GM19463 (cell line): ENCODE data around the gene PIP5KL1.

Experiments used
- ATAC-seq: cut with Tn5 transposase; IDR thresholded peaks from one replicate; pipeline ENCODE4 v1.9.1; 2021; ENCODE audit warnings: mild to moderate bottlenecking, moderate library complexity; ENCODE audit not compliant: unreplicated experiment

The PIP5KL1 gene, protein sequence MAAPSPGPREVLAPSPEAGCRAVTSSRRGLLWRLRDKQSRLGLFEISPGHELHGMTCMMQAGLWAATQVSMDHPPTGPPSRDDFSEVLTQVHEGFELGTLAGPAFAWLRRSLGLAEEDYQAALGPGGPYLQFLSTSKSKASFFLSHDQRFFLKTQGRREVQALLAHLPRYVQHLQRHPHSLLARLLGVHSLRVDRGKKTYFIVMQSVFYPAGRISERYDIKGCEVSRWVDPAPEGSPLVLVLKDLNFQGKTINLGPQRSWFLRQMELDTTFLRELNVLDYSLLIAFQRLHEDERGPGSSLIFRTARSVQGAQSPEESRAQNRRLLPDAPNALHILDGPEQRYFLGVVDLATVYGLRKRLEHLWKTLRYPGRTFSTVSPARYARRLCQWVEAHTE

DNA sequence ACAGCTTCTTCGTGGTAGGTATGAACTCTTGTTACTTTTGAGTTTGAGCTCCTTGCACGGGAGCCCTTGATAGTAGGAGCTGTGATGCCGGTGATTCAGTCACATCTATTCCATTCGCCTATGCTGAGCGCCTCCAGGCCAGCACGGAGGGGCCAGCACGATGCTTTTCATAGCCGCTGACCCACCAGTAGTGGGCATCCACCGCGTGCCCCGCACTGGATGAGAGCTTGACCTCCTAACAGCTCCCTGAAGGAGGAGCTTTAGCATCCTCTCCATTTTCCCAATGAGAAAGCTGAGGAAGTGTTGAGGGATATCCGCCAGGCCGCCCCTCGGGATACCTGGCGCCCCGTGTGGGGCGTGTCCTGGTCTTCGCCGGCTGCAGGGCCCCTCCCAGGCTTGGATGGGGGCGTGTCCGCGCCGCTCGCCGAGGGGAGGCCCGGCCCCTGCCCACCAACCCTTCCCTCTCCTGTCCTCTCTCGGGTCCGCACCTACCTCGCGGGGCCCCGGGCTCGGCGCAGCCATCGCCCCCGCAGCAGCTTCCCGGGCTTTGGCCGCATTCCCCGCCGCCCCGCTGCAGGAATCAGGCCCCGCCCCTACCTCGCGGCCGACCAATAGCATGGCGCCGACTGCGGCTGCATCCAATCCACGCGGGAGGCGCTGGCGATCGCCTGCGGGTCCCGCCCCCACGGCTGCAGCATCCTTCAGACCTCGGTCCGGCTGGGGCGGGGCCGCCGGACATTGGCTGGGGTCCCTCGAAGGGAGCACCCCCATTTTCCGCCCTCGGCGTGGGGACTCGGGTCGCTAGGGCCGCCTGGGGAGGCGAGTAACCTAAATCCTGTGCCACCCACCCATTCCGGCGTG, at the start of gene PIP5KL1:
Gene PIP5KL1, minus strand, starts transcription at position 547 of the 861 bp plus-strand sequence. Its CDS starts 25 bp downstream, at position 522.
- peak; percentile 84 for ATAC-seq

DNA sequence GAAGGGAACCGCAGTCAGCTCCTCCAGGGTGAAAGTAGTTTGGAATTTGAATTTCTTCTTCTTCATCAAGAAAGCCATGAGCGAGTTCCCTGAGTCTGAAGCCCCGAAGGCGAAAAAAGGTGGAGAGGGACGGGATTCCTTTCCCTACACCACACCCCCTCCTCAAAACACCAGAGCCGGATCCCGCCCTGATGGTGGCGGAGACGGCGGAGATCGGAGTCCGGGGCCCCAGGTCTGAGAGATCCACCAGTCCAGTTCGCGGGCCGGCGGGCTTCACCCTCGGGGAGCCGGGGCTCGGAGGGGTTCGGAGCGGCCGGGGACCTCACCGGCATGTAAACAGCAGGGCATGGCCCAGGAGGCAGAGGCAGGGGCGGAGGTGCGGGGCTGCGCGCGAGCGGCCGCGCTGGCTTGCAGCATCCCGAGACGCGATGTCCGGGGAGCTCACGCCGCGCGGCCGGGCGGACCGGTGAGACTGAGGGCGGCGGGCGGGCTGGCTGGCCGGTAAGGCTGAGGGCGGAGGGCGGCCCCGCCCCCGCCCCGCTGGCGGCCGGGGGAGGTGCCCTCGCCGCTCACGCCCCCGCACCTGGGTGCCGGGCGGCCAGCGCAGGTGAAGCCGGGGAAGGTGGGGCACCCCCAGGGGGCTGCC, 49.6 kb upstream of the PIP5KL1 start:
- peak; percentile 20 for ATAC-seq

DNA sequence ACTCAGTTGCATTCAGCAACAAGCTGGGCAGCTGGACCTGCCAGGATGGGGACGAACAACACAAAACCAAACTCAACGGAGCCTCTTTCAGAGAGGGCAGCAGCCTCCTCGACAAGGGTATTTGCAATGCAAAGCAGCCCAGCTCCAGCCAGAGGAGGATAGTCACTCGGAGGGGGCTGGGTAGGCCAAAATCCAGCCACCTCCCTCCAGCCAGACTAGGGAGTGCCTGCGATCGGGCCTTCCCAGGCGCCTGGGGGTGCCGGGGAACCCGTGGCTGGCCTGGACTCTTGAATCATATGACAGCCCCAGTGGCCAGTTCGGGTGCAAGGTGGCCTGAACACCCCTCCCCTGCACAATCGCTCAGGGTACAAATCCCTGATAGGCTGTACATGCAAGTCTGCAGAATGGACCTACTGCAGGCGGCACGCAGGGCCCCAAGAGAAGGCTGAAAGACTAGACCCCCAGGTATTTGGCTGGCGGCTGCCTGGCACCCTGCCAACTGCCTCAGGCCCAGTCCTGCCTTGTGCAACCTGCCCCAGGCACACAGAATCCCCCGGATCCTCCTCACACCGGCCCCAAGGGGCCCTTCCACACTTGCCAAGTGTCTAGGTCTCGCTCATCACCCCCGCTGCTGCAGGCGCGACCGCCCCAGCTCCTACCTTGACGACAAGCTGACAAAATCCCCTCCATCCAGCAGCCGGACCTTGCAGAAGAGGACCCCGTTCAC, 48.9 kb upstream of the PIP5KL1 start:
- no peak for ATAC-seq

DNA sequence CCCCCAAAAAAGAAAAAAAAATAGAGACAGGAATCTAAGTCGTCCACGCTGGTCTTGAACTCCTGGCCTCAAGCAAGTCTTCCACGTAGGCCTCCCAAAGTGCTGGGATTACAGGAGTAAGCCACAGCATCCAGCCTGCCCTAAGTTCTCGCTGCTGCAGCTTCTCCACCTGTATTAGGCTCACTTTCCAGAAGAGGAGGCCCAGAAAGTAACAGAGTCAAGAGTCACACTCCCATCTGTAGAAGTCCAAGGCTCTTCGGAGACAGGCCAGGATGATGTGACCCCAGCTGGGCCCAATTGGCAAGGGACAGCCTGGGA, 48.4 kb upstream of the PIP5KL1 start:
- ATAC-seq, result no peak

DNA sequence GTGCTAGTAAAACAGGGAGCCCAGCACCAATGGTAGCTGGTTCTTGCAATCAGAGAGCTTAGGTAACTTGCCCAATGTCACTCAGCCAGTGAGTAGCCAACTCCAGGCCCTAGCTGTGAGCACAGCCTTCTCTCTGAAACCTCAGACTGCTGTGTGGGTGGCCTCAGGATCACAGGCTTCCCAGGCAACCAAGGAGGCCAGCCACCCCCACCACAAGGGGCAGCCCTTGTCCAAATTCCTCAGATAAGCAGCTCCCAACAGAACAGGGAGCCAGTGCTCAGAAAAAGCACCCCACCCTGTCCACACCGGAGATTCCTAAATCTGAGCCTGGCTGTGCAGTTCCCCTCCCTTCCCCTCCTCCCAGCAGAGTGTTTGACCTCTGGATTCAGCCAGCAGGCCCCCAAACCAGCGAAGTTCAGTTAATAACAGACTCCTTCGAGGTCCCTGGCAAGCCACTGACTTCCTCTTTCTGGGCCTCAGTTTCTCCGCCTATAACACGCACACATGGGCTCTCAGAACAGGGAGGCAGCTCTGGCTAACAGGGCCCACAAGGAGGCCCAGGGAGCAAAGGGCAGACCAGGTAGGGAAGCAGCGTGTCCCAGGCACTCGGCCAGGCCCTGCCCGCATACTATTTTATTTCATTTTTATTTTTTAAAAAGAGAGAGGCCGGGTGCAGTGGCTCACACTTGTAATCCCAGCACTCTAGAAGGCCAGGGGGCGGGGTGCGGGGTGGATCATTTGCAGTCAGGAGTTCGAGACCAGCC, 47.5 kb upstream of the PIP5KL1 start:
- ATAC-seq, result no peak

DNA sequence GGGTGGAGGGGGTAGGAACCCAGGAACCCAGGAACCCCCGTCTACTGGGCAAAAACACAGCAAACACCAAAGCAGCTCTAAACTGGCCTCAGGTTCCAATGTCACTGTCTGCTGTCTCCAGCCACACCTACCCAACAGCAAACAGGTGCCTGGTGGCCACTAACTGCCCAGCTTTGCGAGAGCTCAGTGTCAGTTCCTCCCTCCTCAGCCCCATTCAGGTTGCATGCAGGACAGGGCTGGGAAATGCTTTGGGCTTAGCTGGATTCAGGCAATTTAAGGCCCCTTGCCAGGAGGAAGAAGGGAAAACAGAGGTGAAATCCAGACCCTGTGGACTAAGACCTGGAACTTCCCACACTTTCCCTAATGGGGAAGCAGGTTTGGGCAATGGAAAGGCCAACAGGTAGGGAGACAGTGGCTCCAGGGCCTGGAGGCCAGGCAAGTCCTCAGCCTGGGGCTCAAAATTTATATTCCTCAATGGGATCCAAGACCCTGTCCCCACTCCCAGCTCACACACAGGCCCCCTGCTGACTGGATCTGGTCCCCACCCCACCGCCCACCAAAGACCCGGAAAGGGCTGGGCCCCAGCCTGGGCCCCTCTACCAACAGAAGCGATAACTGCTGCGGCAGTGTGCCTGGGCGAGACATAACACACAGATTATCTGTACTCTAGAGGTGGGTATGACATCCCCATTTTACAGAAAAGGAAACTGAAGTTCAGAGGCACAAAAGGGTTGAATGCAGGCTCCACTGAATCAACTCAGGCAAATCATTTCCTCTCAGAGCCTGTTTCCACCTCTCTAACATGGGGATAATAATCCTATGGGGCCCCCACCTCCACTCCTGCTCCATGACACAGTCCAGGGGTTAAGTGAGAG, 46.7 kb upstream of the PIP5KL1 start:
- no peak for ATAC-seq

DNA sequence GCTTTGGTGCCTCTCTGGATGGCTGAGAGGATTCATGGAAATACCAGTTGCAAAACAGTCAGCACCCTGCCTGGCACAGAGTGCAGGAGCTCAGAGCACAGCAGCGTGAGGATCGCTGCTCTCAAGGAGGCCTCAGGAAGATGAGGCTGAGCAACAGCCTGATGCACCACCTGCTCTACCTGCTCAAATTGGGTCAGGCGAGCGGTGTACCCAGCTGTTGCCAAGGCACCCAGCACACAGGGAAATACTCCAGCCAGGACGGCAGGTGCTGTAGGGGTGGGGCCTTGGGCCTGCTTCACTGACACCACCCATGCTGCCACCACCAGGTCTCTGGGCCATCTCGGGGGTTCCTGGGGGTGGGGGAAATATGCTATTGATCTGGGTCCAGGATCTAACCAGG, 45.9 kb upstream of the PIP5KL1 start:
- ATAC-seq, result no peak

DNA sequence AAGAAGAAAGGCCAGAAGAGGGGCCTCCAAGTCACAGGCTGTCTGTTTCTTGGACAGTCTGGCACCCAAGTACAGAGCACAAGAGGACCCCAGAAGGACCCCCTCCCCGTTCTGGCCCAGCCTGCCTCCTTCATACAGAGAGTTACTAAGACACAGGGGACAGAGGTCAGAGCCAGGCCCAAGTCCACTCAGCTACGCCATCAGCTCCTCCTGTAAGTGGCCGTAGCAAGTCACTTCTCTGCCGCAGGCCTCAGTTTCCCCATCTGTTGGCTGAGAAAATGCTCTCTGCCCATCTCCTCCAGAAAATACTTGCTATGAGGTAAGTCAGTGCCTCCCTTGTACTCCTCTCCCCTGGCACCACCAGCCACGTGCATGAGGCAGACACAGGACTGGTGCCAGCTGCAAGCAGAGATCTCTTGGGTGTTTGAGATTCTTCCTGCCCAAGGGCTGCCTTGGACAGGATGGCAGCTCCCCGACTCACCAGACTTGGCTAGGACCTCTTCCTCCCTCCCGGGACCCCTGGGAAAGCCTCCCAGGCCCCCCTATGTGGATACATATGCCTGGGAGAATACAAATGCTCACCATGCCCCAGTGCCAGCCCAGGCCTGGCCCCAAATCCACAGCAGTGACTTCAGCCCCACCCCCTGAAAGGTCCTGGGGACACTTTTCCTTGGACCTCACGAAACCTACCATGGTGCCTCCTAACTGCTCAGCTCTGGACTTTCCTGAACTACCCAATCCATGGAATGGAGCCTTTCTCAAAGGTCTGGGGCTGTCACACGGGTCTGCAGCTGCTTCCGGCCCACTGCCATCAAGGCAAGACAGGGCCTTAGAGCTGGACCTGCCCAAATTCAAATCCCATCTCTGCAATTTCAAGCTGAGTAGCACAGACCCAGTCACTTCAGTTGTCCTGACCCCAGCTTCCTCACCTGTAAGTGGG, 45.1 kb upstream of the PIP5KL1 start:
- no peak for ATAC-seq

DNA sequence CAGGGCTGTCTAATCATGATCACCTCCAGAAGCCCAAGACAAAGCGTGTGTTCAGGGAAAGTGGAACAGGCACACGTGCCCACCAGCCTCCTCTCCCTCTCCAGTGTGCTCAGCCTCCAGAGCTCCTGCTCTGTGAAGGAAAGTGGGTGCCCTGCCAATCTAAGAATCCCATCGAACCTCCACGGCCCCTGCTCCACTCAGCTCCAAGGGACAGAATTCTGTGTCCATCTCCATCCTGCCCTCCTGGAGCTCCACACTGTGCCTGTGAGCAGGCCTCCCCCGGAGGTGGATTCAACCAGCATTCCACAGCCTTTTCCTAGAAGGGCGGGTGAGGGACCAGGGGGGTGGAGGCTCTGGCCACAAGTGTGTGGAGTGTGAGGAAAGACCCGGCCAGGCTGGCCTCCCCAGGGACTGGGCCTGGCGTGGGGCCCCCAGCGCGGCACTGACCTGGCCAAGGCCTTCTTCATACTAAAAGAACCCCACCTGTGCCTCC, 44.2 kb upstream of the PIP5KL1 start:
- no peak for ATAC-seq

DNA sequence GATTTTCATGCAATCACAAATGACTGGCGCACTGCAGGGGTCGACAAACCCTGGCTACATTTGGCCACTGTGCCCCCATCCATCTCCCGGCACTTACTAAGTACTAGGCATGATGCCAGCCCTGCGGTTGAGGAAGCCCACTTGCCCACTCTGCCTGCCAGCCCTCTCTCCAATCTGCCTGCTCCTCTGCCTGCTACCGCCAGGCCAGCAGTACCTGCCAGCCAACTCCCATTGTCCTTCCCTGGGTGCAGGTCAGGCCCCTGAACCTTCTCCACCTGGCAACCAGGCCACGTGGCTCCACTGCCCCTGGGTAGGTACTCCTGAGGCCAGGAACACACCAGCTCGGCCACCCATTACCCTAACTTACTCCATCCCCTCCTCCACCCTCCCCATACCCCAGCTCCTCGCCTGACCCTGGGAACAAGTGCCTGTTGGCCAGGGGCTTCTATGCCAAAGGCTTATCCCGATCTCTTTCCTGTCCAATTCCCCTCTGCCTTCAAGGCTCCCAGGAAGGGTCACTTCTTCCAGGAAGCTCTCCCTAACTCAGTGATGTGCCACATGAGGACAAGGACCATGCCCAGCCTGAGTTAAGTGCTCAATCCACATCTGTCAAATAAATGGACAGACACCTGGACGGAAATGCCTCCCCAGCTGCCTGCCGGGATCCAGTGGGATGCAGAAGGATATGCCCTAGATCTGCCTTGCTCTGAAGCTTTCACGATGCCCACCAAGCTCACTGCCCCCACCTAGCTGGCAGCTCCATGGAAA, 43.6 kb upstream of the PIP5KL1 start:
- no peak for ATAC-seq

DNA sequence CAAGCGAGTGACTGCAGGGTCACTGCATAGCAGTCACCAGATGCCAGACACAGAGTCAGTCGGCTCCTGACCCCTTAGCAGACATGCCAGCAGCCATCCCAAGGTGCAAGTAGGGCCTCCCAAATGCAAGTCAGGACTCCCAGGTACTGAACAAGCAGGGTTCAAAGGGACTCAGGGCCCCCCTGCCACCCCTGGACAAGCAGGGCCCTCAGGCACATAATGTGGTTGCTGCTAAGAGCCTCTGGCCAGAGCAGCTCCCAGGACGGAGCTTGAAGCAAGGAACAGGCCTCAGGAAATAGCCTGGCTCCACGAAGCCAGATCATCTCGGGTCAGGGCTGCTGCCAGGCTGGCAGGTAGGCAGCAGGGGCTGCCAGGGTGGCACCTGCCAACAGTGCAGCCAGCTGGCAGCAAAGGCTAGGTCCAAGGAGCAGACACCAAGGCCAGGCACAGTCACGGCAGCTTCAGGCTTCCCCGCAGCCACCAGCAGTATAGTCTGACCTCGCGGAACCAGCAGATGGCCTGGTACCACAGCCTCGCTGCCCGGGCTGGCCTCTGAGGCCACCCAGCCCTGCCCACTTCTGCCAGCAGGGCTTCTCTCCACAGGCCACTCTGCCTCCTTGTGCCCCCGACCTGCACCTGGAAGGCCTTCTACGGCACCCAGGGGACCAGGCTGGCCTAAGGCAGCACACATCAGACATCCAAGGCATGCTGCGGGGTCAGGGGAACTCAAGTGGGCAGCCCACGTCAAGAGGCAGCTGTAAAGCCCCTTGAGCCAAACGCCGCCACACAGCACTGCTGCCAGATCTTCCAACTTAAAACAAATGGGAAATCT, 42.8 kb upstream of the PIP5KL1 start:
- no peak for ATAC-seq

DNA sequence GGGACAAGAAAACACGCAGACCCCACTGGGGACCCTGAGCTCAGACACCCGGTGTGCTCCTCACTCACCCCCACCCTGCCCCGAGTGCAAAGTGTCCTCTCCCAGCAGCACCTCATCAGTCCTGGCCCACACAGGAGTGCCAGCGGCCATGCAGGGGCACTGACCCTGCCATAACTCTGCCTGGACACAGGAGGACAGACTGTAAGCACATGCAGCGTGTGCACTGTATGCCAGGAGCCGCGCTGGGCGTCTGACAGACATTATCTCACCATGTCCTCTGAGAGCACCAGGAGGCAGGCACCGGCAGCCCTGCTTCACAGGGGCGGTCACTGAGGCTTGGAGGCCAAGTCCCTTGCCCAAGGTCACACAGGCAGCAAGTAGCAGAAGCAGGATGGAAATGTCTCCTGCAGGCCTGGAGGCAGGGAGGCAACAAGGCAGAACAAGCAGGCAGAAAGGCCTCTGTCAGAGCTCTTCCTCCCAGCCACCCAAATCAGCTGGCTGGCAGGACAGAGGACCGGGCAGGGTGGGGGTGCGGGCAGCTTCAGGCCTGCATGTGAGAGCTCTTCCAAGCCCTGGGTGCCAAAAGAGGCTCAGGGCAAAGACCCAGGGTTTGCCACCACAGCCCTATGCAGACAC, 41.8 kb upstream of the PIP5KL1 start:
- no peak for ATAC-seq

DNA sequence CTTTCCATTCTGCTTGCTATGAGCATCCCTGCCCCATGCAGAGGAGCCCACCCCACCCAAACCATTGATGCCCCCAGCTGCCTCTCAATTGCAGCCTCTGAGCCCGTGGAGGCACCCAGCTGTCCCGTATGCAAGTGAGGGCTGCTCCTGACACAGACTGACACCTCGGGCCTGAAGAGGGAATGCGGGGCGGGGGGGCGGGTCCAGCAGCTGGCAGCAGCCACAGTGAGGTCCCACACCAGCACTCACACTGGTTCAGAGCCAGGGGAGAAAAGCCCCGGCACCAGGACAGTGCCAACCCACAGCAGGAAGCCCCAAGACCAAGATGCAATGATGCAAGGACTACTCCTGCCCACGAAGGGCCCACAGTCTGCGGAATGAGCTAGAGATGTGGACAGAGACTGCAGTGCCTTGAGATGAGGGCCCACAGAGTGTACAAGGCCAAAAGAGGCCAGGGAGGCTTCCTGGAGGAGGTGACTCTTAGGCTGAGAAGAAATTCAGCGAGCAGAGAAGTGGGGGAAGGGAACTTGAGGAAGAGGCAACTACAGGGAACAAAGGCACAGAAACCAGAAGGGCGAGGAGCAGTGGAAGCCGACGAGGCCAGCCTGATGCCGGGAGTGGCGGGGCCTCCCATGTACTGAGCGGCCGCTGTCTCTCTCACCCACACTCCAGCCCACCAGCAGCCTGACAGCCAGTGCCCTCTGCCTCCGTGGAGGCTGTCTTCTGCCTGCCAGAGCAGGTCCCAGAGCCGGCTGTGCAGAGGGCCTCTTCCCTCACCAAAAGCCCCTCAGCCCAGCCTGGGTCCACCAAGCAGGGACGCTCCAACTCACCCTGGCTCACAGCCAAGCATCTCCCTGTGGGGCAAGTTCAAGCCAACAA, 41.0 kb upstream of the PIP5KL1 start:
- no peak for ATAC-seq

DNA sequence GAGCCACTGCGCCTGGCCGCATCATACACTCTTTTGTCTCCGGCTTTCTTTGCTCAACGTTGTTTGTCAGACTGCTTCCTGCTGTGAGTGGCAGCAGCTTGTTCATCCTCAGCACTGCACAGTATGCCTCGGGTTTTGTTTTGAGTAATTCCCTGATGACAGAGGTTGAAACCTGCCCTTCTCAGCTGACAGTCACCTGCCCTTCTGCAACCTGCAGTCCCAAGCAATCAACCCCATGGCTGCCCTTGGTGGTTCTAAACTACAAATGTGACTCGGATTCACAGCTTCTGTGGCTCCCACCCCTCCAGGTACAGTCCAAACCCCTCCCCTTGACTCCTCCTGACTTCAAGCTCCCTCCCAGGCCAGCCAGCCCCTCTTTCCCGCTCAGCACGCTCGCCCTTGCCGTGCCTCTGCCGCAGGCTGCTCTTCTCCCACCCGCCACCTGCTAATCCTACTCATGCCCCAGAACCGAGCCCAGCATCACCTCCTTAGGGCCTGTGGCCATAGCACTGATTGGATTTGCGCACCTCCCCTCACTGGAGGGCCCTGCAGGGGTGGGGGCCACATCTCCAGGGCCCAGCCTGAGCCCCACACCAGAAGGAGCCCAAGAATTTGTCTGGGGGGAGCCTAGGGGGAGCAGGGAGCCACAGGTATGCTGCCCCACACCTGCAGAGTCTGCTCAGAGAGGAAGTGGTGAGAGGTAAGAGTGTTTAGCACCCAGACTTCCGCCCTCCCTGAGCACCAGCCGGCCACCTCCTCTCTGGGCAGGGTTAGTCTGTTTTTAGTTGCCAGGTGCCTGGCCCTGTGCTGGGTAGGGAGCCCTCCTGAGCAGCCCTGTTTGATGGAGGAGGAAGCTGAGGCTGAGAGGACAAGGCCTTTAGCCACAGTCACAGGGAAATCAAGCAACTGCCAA, 40.1 kb upstream of the PIP5KL1 start:
- ATAC-seq, result peak; percentile 79
